BJ (cell line): ENCODE results near the gene SYNPO2. TPM values are rescaled to one million over a fixed set of nuclear protein-coding genes. Genes with fewer than 3 reads are reported as not detected.

Experiments used
- CTCF ChIA-PET: fragments of 350-600 bp; formaldehyde crosslinking; extraction: SDS; loops from one replicate; lab custom pipeline; 2021; ENCODE audit warnings: antibody characterized with exemption, inconsistent platforms; lab: Yijun Ruan, JAX
- POLR2A ChIA-PET: fragments of 300-600 bp; sonication (Branson Sonifier 250); formaldehyde crosslinking; extraction: SDS; loops from one replicate; lab custom pipeline; 2021; ENCODE audit warnings: antibody characterized with exemption; lab: Charles Lee
- DNase-seq: peaks from one replicate; pipeline ENCODE4 v3.0.0-alpha.2; 2011; ENCODE audit warnings: low read depth
- H3K27me3 ChIP-seq: 2 replicates; pipeline ENCODE4 v1.6.0; 2011; ENCODE audit warnings: low read length; ENCODE audit not compliant: control insufficient read depth, insufficient read depth
- H3K36me3 ChIP-seq: 2 replicates; pipeline ENCODE4 v1.5.1; 2011; ENCODE audit warnings: low read length; ENCODE audit not compliant: control insufficient read depth, insufficient read depth
- H3K4me3 ChIP-seq: 2 replicates; pipeline ENCODE4 v1.5.1; 2011; ENCODE audit warnings: low read depth, mild to moderate bottlenecking, control low read depth, low read length
- polyA plus RNA-seq: library from polyadenylated mRNA; depleted of rRNA; stranded (reverse); fragments of >200 nt; gene quantifications from 2 replicates; pipeline ENCODE4 v1.2.3, GENCODE V29; 2011
- TF ChIP-seq, protein P1 (sequence below): IDR thresholded peaks from 2 replicates; pipeline ENCODE4 v1.5.1; 2011; ENCODE audit warnings: low read depth, mild to moderate bottlenecking, control low read depth, inconsistent platforms, low read length, moderate library complexity; ENCODE audit not compliant: insufficient read depth

SYNPO2 gene
- polyA plus RNA-seq, 1 experiment, result 39.9 TPM

- ChIA-PET POLR2A (interaction anchor here (0.6 to 1.1 kb wide), 3 partner anchors 14 to 189 kb away, joined by 4 to 8 read pairs (median 4); no protein-coding TSS in a partner anchor), CTCF (interaction anchor here (0.9 to 1.5 kb wide), 2 partner anchors 12 to 46 kb away, joined by 3 to 4 read pairs; no protein-coding TSS in a partner anchor)
- TF ChIP-seq, protein P1, sequence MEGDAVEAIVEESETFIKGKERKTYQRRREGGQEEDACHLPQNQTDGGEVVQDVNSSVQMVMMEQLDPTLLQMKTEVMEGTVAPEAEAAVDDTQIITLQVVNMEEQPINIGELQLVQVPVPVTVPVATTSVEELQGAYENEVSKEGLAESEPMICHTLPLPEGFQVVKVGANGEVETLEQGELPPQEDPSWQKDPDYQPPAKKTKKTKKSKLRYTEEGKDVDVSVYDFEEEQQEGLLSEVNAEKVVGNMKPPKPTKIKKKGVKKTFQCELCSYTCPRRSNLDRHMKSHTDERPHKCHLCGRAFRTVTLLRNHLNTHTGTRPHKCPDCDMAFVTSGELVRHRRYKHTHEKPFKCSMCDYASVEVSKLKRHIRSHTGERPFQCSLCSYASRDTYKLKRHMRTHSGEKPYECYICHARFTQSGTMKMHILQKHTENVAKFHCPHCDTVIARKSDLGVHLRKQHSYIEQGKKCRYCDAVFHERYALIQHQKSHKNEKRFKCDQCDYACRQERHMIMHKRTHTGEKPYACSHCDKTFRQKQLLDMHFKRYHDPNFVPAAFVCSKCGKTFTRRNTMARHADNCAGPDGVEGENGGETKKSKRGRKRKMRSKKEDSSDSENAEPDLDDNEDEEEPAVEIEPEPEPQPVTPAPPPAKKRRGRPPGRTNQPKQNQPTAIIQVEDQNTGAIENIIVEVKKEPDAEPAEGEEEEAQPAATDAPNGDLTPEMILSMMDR, result no peak
- Histone ChIP-seq H3K4me3 (no peak overlapping the region), H3K27me3 (no peaks in the 10 kb centered on the region), H3K36me3 (peaks cover 14% of the 10 kb centered on the region)
- DNase-seq, result no peak
These were observed 141.3 kb downstream of the SYNPO2 start for GRCh38 chr4:119029847-119030535.

- ChIA-PET CTCF (interaction anchor here (0.9 to 1.5 kb wide), 2 partner anchors 11 to 47 kb away, joined by 3 to 4 read pairs; no protein-coding TSS in a partner anchor), POLR2A (no interaction called here)
- Histone ChIP-seq H3K36me3 (peaks cover 14% of the 10 kb centered on the region), H3K27me3 (no peaks in the 10 kb centered on the region), H3K4me3 (no peak overlapping the region)
- TF ChIP-seq, protein P1, result no peak
- no peak for DNase-seq
These were observed 141.9 kb downstream of the SYNPO2 start for GRCh38 chr4:119030536-119030890.

GRCh38 chr4:119031218-119031617 is 142.6 kb downstream of the SYNPO2 start:
- TF ChIP-seq, protein P1, result no peak
- Histone ChIP-seq H3K4me3 (no peak overlapping the region), H3K36me3 (peaks cover 14% of the 10 kb centered on the region), H3K27me3 (no peaks in the 10 kb centered on the region)
- ChIA-PET POLR2A (no interaction called here), CTCF (interaction anchor here (0.9 to 1.5 kb wide), 2 partner anchors 10 to 48 kb away, joined by 3 to 4 read pairs; no protein-coding TSS in a partner anchor)
- DNase-seq, result no peak

DNA sequence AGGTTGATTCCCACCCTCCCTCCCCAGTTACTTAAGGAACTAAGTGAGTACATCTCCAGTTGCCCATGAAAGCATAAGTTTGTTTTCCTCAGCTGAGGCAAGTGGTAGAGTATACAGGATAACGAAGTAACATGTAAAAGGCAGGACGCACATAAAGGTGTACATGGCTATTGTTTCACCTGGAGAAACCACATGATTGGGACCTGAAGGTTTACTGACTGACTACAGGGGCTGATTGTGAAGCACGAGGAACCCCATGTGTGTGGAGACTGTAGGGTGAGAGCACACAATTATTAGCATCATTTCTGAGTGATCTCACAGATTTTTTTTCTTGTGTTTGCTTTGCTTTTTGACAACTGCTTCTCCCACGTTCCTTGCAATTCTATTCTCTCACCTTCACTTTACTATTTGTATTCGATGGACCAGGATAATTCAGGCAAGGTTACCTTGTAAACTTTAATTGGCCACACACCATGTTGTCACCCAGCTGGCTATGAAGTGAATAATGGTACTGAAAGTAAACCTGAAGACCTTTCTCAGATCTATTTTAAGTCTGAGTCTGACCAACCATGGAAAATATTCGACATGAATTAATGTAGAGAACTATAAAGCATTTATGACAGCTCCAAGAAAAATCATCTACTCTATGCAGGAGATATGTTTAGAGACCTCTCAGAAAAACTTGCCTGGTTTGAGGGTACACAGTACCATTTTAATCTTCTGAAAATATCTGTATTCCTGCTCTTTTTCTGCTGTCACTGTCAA is 144.4 kb downstream of the SYNPO2 start:
- H3K36me3 ChIP-seq, result peaks cover 14% of the 10 kb centered on the region

More for the DNA sequence above, 144.4 kb downstream of the SYNPO2 start:
- TF ChIP-seq, protein P1, result no peak
- POLR2A ChIA-PET, result interaction anchor here (1.0 to 1.2 kb wide), 2 partner anchors 17 to 180 kb away, joined by 3 read pairs; no protein-coding TSS in a partner anchor
- DNase-seq, result no peak
- Histone ChIP-seq H3K27me3 (no peaks in the 10 kb centered on the region), H3K4me3 (no peak overlapping the region)
- CTCF ChIA-PET, result interaction anchor here (1.1 to 1.9 kb wide), 3 partner anchors 13 to 177 kb away, joined by 3 to 4 read pairs (median 3); no protein-coding TSS in a partner anchor
